Colonic mucosa (tissue), 4 donors: ENCODE measurements around the gene RETN. TPM values are rescaled to one million over a fixed set of nuclear protein-coding genes. Genes with fewer than 3 reads are reported as not detected.
"Not testable (repeated sequence)": the region's sequence is repeated elsewhere in the genome, so short reads cannot be mapped to it uniquely, and the experiment has no call there.

Source experiments
- DNase-seq: peaks from one replicate; pipeline ENCODE4 v3.0.0-alpha.2; 2020
- H3K27ac ChIP-seq: fragments of 200-600 bp; one replicate; pipeline ENCODE4 v1.8.0; 2021
- H3K27me3 ChIP-seq: fragments of 200-600 bp; one replicate; pipeline ENCODE4 v1.8.0; 2021
- H3K36me3 ChIP-seq: fragments of 200-600 bp; one replicate; pipeline ENCODE4 v1.8.0; 2021
- H3K4me1 ChIP-seq: fragments of 200-600 bp; one replicate; pipeline ENCODE4 v1.8.0; 2021; ENCODE audit warnings: mild to moderate bottlenecking
- H3K4me3 ChIP-seq: fragments of 200-600 bp; one replicate; pipeline ENCODE4 v1.8.0; 2021
- H3K9ac ChIP-seq, 2 donors: one replicate each; pipeline ENCODE4 v1.7.0; 2013; ENCODE audit warnings: control low read depth in 2 of 2, low read depth in 2 of 2, low read length in 2 of 2
- H3K9me3 ChIP-seq: fragments of 200-600 bp; one replicate; pipeline ENCODE4 v1.8.0; 2021
- CTCF ChIP-seq: fragments of 200-600 bp; IDR thresholded peaks from one replicate; pipeline ENCODE4 v1.8.0; 2022; ENCODE audit warnings: antibody characterized with exemption, mild to moderate bottlenecking
- intact Hi-C: fragments of 100-400 bp; cut with DNase I; formaldehyde crosslinking; loops from one replicate; pipeline ENCODE4 v1.14.1; 2022
- total RNA-seq, 2 donors: library from RNA; stranded (reverse); fragmentation: NEBNext Ultra II Directional in 1 of 2; extraction: Animal tissue kit (Norgen Biotek cat#: 25700) in 1 of 2; gene quantifications; one replicate each; pipeline ENCODE4 v1.2.1, GENCODE V29; 2021
- donor health status: healthy.
- donor health status: DM: no; HTN: no; CAD: no.
- donor health status: DM: no; HTN: no; CAD: no.

Gene RETN
- total RNA-seq, 2 donors from 2014 or later, result not detected

- TF ChIP-seq CTCF, result no peak
- no peak overlapping the region for H3K9ac ChIP-seq
- H3K4me1 ChIP-seq, result no peaks in the 10 kb centered on the region
- no peaks in the 10 kb centered on the region for H3K36me3 ChIP-seq
- no peak overlapping the region for H3K27ac ChIP-seq
- no peak for DNase-seq
- no peaks in the 10 kb centered on the region for H3K27me3 ChIP-seq
- no peak overlapping the region for H3K4me3 ChIP-seq
- H3K9me3 ChIP-seq, result no peaks in the 10 kb centered on the region
- intact Hi-C loops, result no loop called here
Measured at GRCh38 chr19:7640803-7641202, 28.0 kb upstream of the RETN start.

- intact Hi-C loops, result no loop called here
- H3K36me3 ChIP-seq, result no peaks in the 10 kb centered on the region
Measured at GRCh38 chr19:7641290-7642276, 27.3 kb upstream of the RETN start.

GRCh38 chr19:7642295-7643030, 26.4 kb upstream of the RETN start:
- DNase-seq, result no peak
- intact Hi-C loops, result no loop called here
- H3K9ac ChIP-seq, result no peak overlapping the region
- H3K4me3 ChIP-seq, result no peak overlapping the region
- H3K36me3 ChIP-seq, result no peaks in the 10 kb centered on the region
- H3K27ac ChIP-seq, result no peak overlapping the region
- no peaks in the 10 kb centered on the region for H3K9me3 ChIP-seq
- H3K27me3 ChIP-seq, result no peaks in the 10 kb centered on the region
- TF ChIP-seq CTCF, result no peak
- H3K4me1 ChIP-seq, result no peaks in the 10 kb centered on the region

More at GRCh38 chr19:7641290-7642276, 27.3 kb upstream of the RETN start:
- Histone ChIP-seq H3K27ac (no peak overlapping the region), H3K27me3 (no peaks in the 10 kb centered on the region), H3K4me1 (no peaks in the 10 kb centered on the region), H3K4me3 (no peak overlapping the region), H3K9me3 (no peaks in the 10 kb centered on the region), H3K9ac (no peak overlapping the region)
- no peak for TF ChIP-seq CTCF
- no peak for DNase-seq

- Histone ChIP-seq H3K4me1 (no peaks in the 10 kb centered on the region), H3K9ac (no peak overlapping the region), H3K4me3 (no peak overlapping the region), H3K27me3 (no peaks in the 10 kb centered on the region), H3K27ac (no peak overlapping the region), H3K36me3 (no peaks in the 10 kb centered on the region), H3K9me3 (no peaks in the 10 kb centered on the region)
- DNase-seq, result no peak
- intact Hi-C loops, result no loop called here
- TF ChIP-seq CTCF, result no peak
Measured at GRCh38 chr19:7643031-7643415, 25.8 kb upstream of the RETN start.

GRCh38 chr19:7643629-7644549, 25.0 kb upstream of the RETN start:
- H3K9ac ChIP-seq, H3K4me1 ChIP-seq, H3K9me3 ChIP-seq, H3K4me3 ChIP-seq, H3K36me3 ChIP-seq, intact Hi-C loops, H3K27ac ChIP-seq, H3K27me3 ChIP-seq: not testable (repeated sequence)
- peak; percentile 36 for DNase-seq
